SK-N-SH treated with all-trans-retinoic acid at 6 μM for 48 hours (cell line): Measurements from ENCODE around the gene LARGE1.

Experiments
- CREB5 ChIP-seq: fragments of 250-450 bp; sonication (Bioruptor Pico); IDR thresholded peaks from 2 replicates; pipeline ENCODE4 v1.5.1; 2020; ENCODE audit warnings: low read depth, mild to moderate bottlenecking, moderate library complexity
- CSDC2 ChIP-seq: fragments of 250-450 bp; sonication (Bioruptor Pico); IDR thresholded peaks from 2 replicates; pipeline ENCODE4 v1.5.0; 2020; ENCODE audit warnings: mild to moderate bottlenecking, moderate library complexity
- CSRNP3 ChIP-seq: fragments of 250-450 bp; sonication (Bioruptor Pico); IDR thresholded peaks from 2 replicates; pipeline ENCODE4 v1.5.1; 2021; ENCODE audit warnings: mild to moderate bottlenecking, moderate library complexity
- ISL1 ChIP-seq: fragments of 250-450 bp; sonication (Bioruptor Pico); IDR thresholded peaks from 2 replicates; pipeline ENCODE4 v2.1.2; 2022; ENCODE audit warnings: mild to moderate bottlenecking, moderate library complexity
- PATZ1 ChIP-seq: fragments of 250-450 bp; sonication (Bioruptor Pico); IDR thresholded peaks from 2 replicates; pipeline ENCODE4 v1.8.0; 2020; ENCODE audit warnings: mild to moderate bottlenecking, moderate library complexity, borderline replicate concordance
- SNAI2 ChIP-seq: fragments of 250-450 bp; sonication (Bioruptor Pico); IDR thresholded peaks from 2 replicates; pipeline ENCODE4 v1.5.0; 2020; ENCODE audit warnings: mild to moderate bottlenecking, moderate library complexity
- TOX ChIP-seq: fragments of 250-450 bp; sonication (Bioruptor Pico); IDR thresholded peaks from 2 replicates; pipeline ENCODE4 v1.8.0; 2021; ENCODE audit warnings: mild to moderate bottlenecking, moderate library complexity, borderline replicate concordance
- ZC3H10 ChIP-seq: fragments of 250-450 bp; sonication (Bioruptor Pico); IDR thresholded peaks from 2 replicates; pipeline ENCODE4 v1.5.1; 2021; ENCODE audit warnings: mild to moderate bottlenecking, moderate library complexity
- ZFP30 ChIP-seq: fragments of 450-650 bp; formaldehyde crosslinking; IDR thresholded peaks from 2 replicates; pipeline ENCODE4 v1.5.0; 2022; ENCODE audit warnings: mild to moderate bottlenecking, moderate library complexity
- ZNF70 ChIP-seq: fragments of 450-650 bp; formaldehyde crosslinking; IDR thresholded peaks from 2 replicates; pipeline ENCODE4 v1.5.0; 2020; ENCODE audit warnings: mild to moderate bottlenecking, moderate library complexity
- ZNF8 ChIP-seq: fragments of 450-650 bp; formaldehyde crosslinking; IDR thresholded peaks from 2 replicates; pipeline ENCODE4 v1.5.0; 2020; ENCODE audit warnings: mild to moderate bottlenecking, moderate library complexity

- TF ChIP-seq SNAI2 (CRISPR knock-in tag) (no peak), PATZ1 (CRISPR knock-in tag) (no peak), CREB5 (CRISPR knock-in tag) (no peak), ZC3H10 (CRISPR knock-in tag) (no peak), ZFP30 (no peak), ISL1 (CRISPR knock-in tag) (no peak), ZNF8 (no peak), CSDC2 (CRISPR knock-in tag) (no peak), ZNF70 (CRISPR knock-in tag) (no peak), CSRNP3 (CRISPR knock-in tag) (no peak), TOX (CRISPR knock-in tag) (no peak)
Observed at GRCh38 chr22:33819743-33820142, 100.5 kb downstream of the LARGE1 start.
